DOHH2 (cell line): Measurements from ENCODE around the gene H2AZ1.

Source experiments
- EZH2phosphoT487 ChIP-seq: fragments of 200-600 bp; sonication (generic); IDR thresholded peaks from 2 replicates; pipeline ENCODE4 v1.6.1; 2017; ENCODE audit warnings: borderline replicate concordance, mild to moderate bottlenecking, antibody characterized with exemption, low read length, moderate library complexity, mixed read lengths
- TF ChIP-seq, protein P1 (sequence below): fragments of 200-600 bp; sonication (generic); IDR thresholded peaks from one replicate; pipeline ENCODE4 v1.5.1; 2014; ENCODE audit warnings: antibody characterized with exemption, mild to moderate bottlenecking, low read depth, low read length; ENCODE audit not compliant: poor library complexity, severe bottlenecking

- TF ChIP-seq, protein P1, sequence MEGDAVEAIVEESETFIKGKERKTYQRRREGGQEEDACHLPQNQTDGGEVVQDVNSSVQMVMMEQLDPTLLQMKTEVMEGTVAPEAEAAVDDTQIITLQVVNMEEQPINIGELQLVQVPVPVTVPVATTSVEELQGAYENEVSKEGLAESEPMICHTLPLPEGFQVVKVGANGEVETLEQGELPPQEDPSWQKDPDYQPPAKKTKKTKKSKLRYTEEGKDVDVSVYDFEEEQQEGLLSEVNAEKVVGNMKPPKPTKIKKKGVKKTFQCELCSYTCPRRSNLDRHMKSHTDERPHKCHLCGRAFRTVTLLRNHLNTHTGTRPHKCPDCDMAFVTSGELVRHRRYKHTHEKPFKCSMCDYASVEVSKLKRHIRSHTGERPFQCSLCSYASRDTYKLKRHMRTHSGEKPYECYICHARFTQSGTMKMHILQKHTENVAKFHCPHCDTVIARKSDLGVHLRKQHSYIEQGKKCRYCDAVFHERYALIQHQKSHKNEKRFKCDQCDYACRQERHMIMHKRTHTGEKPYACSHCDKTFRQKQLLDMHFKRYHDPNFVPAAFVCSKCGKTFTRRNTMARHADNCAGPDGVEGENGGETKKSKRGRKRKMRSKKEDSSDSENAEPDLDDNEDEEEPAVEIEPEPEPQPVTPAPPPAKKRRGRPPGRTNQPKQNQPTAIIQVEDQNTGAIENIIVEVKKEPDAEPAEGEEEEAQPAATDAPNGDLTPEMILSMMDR = no peak
- no peak for TF ChIP-seq EZH2phosphoT487
These were observed 21.5 kb upstream of the H2AZ1 start for GRCh38 chr4:99971453-99972111.
